Left ventricle myocardium inferior (tissue), 1 donor: ENCODE data around the gene MCF2L2. TPM values are rescaled to one million over a fixed set of nuclear protein-coding genes. Genes with fewer than 3 reads are reported as not detected.
A peak's percentile ranks its signal among the peaks of the same experiment; 100 is the strongest.
"Not testable (repeated sequence)": the region's sequence is repeated elsewhere in the genome, so short reads cannot be mapped to it uniquely, and the experiment has no call there.

ENCODE experiments used
- DNase-seq: peaks from one replicate; pipeline ENCODE4 v3.0.0-alpha.2; 2020
- H3K27ac ChIP-seq: fragments of 200-600 bp; replicated peaks from 2 replicates; pipeline ENCODE4 v1.8.0; 2021
- H3K27me3 ChIP-seq: fragments of 200-600 bp; 2 replicates; pipeline ENCODE4 v1.8.0; 2021; ENCODE audit warnings: low read depth
- H3K36me3 ChIP-seq: fragments of 200-600 bp; 2 replicates; pipeline ENCODE4 v1.8.0; 2021
- H3K4me1 ChIP-seq: fragments of 200-600 bp; 2 replicates; pipeline ENCODE4 v1.8.0; 2021
- H3K4me3 ChIP-seq: fragments of 200-600 bp; 2 replicates; pipeline ENCODE4 v1.8.0; 2021; ENCODE audit warnings: mild to moderate bottlenecking, moderate library complexity
- H3K9me3 ChIP-seq: fragments of 200-600 bp; replicated peaks from 2 replicates; pipeline ENCODE4 v1.8.0; 2021
- intact Hi-C: fragments of 100-400 bp; cut with micrococcal nuclease; formaldehyde crosslinking; loops from one replicate; pipeline ENCODE4 v1.11.0; 2022
- total RNA-seq: library from RNA; stranded (reverse); fragmentation: NEBNext Ultra II Directional; extraction: Animal tissue kit (Norgen Biotek cat#: 25700); gene quantifications from one replicate; pipeline ENCODE4 v1.2.1, GENCODE V29; 2021
- TF ChIP-seq, protein P1 (sequence below): fragments of 200-600 bp; IDR thresholded peaks from 2 replicates; pipeline ENCODE4 v1.8.0; 2021; ENCODE audit warnings: antibody characterized with exemption, mild to moderate bottlenecking, borderline replicate concordance
- donor health status: DM: no; HTN: yes; CAD: no; lungs with severe emphysema.

The MCF2L2 gene
- total RNA-seq, 1 donor from 2014 or later: 0.91 TPM

GRCh38 chr3:183182073-183182472 lies 246.3 kb downstream of the MCF2L2 start:
- H3K9me3 ChIP-seq: no peaks in the 10 kb centered on the region
- intact Hi-C loops: loop anchor here (10.0 kb wide), 1 partner anchor 57 kb away; no protein-coding TSS in a partner anchor
- no peak for DNase-seq
- TF ChIP-seq, protein P1, sequence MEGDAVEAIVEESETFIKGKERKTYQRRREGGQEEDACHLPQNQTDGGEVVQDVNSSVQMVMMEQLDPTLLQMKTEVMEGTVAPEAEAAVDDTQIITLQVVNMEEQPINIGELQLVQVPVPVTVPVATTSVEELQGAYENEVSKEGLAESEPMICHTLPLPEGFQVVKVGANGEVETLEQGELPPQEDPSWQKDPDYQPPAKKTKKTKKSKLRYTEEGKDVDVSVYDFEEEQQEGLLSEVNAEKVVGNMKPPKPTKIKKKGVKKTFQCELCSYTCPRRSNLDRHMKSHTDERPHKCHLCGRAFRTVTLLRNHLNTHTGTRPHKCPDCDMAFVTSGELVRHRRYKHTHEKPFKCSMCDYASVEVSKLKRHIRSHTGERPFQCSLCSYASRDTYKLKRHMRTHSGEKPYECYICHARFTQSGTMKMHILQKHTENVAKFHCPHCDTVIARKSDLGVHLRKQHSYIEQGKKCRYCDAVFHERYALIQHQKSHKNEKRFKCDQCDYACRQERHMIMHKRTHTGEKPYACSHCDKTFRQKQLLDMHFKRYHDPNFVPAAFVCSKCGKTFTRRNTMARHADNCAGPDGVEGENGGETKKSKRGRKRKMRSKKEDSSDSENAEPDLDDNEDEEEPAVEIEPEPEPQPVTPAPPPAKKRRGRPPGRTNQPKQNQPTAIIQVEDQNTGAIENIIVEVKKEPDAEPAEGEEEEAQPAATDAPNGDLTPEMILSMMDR: no peak
- no peaks in the 10 kb centered on the region for H3K36me3 ChIP-seq
- H3K27ac ChIP-seq: no peak overlapping the region
- H3K4me3 ChIP-seq: no peak overlapping the region
- H3K27me3 ChIP-seq: peaks cover 49% of the 10 kb centered on the region
- H3K4me1 ChIP-seq: peaks cover 26% of the 10 kb centered on the region

GRCh38 chr3:183181606-183182005 lies 246.8 kb downstream of the MCF2L2 start:
- intact Hi-C loops: loop anchor here (10.0 kb wide), 1 partner anchor 57 kb away; no protein-coding TSS in a partner anchor
- TF ChIP-seq, protein P1: no peak
- no peak for DNase-seq
- Histone ChIP-seq H3K4me3 (no peak overlapping the region), H3K27ac (no peak overlapping the region), H3K9me3 (no peaks in the 10 kb centered on the region), H3K4me1 (peaks cover 26% of the 10 kb centered on the region), H3K27me3 (peaks cover 53% of the 10 kb centered on the region), H3K36me3 (no peaks in the 10 kb centered on the region)

DNA sequence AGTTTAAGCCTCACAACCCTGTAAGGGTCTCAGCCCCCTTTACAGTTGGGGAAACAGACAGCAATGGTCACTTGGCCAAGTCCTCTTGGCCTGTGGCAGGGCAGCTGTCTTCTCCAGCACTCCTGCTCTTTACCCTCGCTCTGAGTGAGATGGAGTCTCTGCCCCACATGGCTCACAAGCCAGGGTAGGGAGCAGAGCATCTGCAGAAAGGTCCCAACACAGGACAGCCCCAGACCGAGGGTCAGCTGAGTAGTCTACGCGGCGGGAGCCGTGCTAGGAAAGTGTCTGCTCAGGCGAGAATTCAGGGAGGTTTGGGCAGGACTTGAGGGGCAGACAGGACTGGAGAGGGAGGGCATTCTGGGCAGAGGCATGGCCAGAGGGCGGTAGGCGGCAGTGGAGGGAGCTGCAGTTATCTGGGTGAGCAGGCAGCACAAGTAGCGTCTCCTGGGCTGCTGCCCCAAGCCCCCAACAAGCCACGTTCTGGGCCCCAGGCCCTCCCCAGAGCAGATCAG lies 247.6 kb downstream of the MCF2L2 start:
- peaks cover 26% of the 10 kb centered on the region for H3K4me1 ChIP-seq
- TF ChIP-seq, protein P1: no peak

GRCh38 chr3:183180110-183180783 lies 248.2 kb downstream of the MCF2L2 start:
- TF ChIP-seq, protein P1: no peak
- Histone ChIP-seq H3K4me3 (peak overlapping the region; percentile 66), H3K36me3 (no peaks in the 10 kb centered on the region), H3K27ac (no peak overlapping the region), H3K27me3 (peaks cover 67% of the 10 kb centered on the region), H3K9me3 (no peaks in the 10 kb centered on the region), H3K4me1 (peaks cover 24% of the 10 kb centered on the region)
- no peak for DNase-seq
- intact Hi-C loops: loop anchor here (10.0 kb wide), 1 partner anchor 55 kb away; no protein-coding TSS in a partner anchor

More for the DNA sequence above, 247.6 kb downstream of the MCF2L2 start:
- DNase-seq: no peak
- Histone ChIP-seq H3K27ac (no peak overlapping the region), H3K4me3 (no peak overlapping the region), H3K27me3 (peaks cover 61% of the 10 kb centered on the region), H3K36me3 (no peaks in the 10 kb centered on the region), H3K9me3 (no peaks in the 10 kb centered on the region)
- intact Hi-C loops: loop anchor here (10.0 kb wide), 1 partner anchor 56 kb away; no protein-coding TSS in a partner anchor

- Histone ChIP-seq H3K4me1 (peaks cover 22% of the 10 kb centered on the region), H3K4me3 (peak overlapping the region; percentile 66), H3K27me3 (peaks cover 73% of the 10 kb centered on the region)
- H3K36me3 ChIP-seq, DNase-seq, intact Hi-C loops, H3K27ac ChIP-seq, H3K9me3 ChIP-seq: not testable (repeated sequence)
Observed at GRCh38 chr3:183179550-183179908, 248.9 kb downstream of the MCF2L2 start.
